Fibroblast of lung (primary cell): Measurements from ENCODE around the gene XNDC1N. TPM values are rescaled to one million over a fixed set of nuclear protein-coding genes. Genes with fewer than 3 reads are reported as not detected.
"Not testable (repeated sequence)": the region's sequence is repeated elsewhere in the genome, so short reads cannot be mapped to it uniquely, and the experiment has no call there.

Experiments
- DNase-seq, 2 donors: peaks; one replicate each; pipeline versions ENCODE4 v3.0.0 to v3.0.0-alpha.2; 2010; ENCODE audit warnings: low read depth in 2 of 2
- H2AFZ ChIP-seq: 2 replicates; pipeline ENCODE4 v1.5.1; 2012; ENCODE audit warnings: low read length, control low read depth, inconsistent platforms
- H3K27ac ChIP-seq: 2 replicates; pipeline ENCODE4 v1.5.1; 2011; ENCODE audit warnings: low read length, control low read depth; ENCODE audit not compliant: insufficient read depth
- H3K27me3 ChIP-seq: 2 replicates; pipeline ENCODE4 v1.5.1; 2011; ENCODE audit warnings: mild to moderate bottlenecking, low read length; ENCODE audit not compliant: control insufficient read depth, insufficient read depth
- H3K36me3 ChIP-seq: 2 replicates; pipeline ENCODE4 v1.5.1; 2011; ENCODE audit warnings: low read length; ENCODE audit not compliant: control insufficient read depth, insufficient read depth
- H3K4me1 ChIP-seq: 2 replicates; pipeline ENCODE4 v1.5.1; 2011; ENCODE audit warnings: low read length; ENCODE audit not compliant: control insufficient read depth, insufficient read depth; ENCODE audit errors: extremely low read depth
- H3K4me2 ChIP-seq: 2 replicates; pipeline ENCODE4 v1.5.1; 2011; ENCODE audit warnings: low read length, control low read depth; ENCODE audit not compliant: insufficient read depth; ENCODE audit errors: extremely low read depth
- H3K4me3 ChIP-seq, 4 experiments: fragments of 200-600 bp in 1 of 4; sonication (generic) in 1 of 4; replicated peaks in 1 of 4; 2 replicates each; pipeline ENCODE4 v1.5.1; 2011 to 2016; ENCODE audit warnings: low read length in 4 of 4, low read depth in 3 of 4, mild to moderate bottlenecking in 3 of 4, control low read depth in 2 of 4, inconsistent platforms in 1 of 4, mixed read lengths in 1 of 4; ENCODE audit not compliant: insufficient read depth in 1 of 4; ENCODE audit errors: control extremely low read depth in 1 of 4
- H3K79me2 ChIP-seq: 2 replicates; pipeline ENCODE4 v1.5.1; 2012; ENCODE audit warnings: mild to moderate bottlenecking, low read length, inconsistent platforms; ENCODE audit not compliant: control insufficient read depth, insufficient read depth
- H3K9ac ChIP-seq: 2 replicates; pipeline ENCODE4 v1.5.1; 2011; ENCODE audit warnings: mild to moderate bottlenecking, low read length, control low read depth; ENCODE audit not compliant: insufficient read depth
- H3K9me3 ChIP-seq: 2 replicates; pipeline ENCODE4 v1.5.1; 2012; ENCODE audit warnings: low read depth, low read length; ENCODE audit not compliant: control insufficient read depth, insufficient read depth
- H4K20me1 ChIP-seq: 2 replicates; pipeline ENCODE4 v1.5.1; 2011; ENCODE audit warnings: low read length; ENCODE audit not compliant: control insufficient read depth, insufficient read depth; ENCODE audit errors: extremely low read depth
- EZH2 ChIP-seq: IDR thresholded peaks from 2 replicates; pipeline ENCODE4 v1.5.1; 2012; ENCODE audit warnings: low read length, control low read depth, mild to moderate bottlenecking; ENCODE audit errors: missing control alignments
- polyA plus RNA-seq, 2 donors: library from polyadenylated mRNA; depleted of rRNA in 1 of 2; stranded (reverse) in 1 of 2; unstranded in 1 of 2; fragments of >200 nt; gene quantifications; 2 replicates each; pipeline ENCODE4 v1.2.1, GENCODE V29; 2011 to 2012; ENCODE audit warnings: missing spikeins in 1 of 2
- total RNA-seq: library from RNA; depleted of rRNA; stranded (reverse); fragments of >200 nt; gene quantifications from 2 replicates; pipeline ENCODE4 v1.2.1, GENCODE V29; 2014
- TF ChIP-seq, protein P1 (sequence below), 2 donors: IDR thresholded peaks in 1 of 2; conservative IDR thresholded peaks in 1 of 2; 1 replicate in 1 of 2; 2 replicates in 1 of 2; pipeline ENCODE4 v1.5.1; 2011 to 2012; ENCODE audit warnings: low read length in 2 of 2, control low read depth in 1 of 2, inconsistent platforms in 1 of 2, low read depth in 1 of 2, mild to moderate bottlenecking in 1 of 2

The XNDC1N gene
- total and polyA plus RNA-seq, 2 donors (not counting 1 experiment from before 2014, with no cell fraction given), result 3.5 to 5.1 TPM

DNA sequence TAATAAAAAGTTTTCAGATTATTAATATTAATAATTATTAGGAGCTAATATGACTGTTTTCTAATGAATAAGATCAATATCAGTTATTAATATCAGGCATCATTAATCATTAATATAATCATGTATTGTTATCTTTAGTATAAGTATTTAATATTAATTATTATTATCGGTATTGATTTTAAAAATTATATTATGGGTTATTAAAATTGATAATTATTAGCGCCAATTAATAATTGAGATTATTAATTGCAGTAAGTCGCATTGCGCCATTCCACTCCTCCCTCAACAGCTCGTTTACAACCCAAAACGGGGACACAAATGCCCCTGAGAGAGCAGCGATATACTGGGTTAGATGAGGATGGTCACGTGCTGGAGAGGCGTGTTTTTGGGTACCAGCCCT is 20.2 kb downstream of the XNDC1N start:
- Histone ChIP-seq H4K20me1 (no peaks in the 10 kb centered on the region), H3K9me3 (no peaks in the 10 kb centered on the region), H3K36me3 (no peaks in the 10 kb centered on the region), H3K9ac (no peak overlapping the region), H3K79me2 (no peaks in the 10 kb centered on the region), H3K4me3 (no peak overlapping the region), H3K27ac (no peak overlapping the region), H2AFZ (no peak overlapping the region), H3K4me2 (no peak overlapping the region), H3K27me3 (no peaks in the 10 kb centered on the region), H3K4me1 (no peaks in the 10 kb centered on the region)
- DNase-seq, result no peak
- TF ChIP-seq, protein P1, sequence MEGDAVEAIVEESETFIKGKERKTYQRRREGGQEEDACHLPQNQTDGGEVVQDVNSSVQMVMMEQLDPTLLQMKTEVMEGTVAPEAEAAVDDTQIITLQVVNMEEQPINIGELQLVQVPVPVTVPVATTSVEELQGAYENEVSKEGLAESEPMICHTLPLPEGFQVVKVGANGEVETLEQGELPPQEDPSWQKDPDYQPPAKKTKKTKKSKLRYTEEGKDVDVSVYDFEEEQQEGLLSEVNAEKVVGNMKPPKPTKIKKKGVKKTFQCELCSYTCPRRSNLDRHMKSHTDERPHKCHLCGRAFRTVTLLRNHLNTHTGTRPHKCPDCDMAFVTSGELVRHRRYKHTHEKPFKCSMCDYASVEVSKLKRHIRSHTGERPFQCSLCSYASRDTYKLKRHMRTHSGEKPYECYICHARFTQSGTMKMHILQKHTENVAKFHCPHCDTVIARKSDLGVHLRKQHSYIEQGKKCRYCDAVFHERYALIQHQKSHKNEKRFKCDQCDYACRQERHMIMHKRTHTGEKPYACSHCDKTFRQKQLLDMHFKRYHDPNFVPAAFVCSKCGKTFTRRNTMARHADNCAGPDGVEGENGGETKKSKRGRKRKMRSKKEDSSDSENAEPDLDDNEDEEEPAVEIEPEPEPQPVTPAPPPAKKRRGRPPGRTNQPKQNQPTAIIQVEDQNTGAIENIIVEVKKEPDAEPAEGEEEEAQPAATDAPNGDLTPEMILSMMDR (conservative IDR thresholded peaks at IDR 0.05 in 1 of 2, IDR thresholded peaks at IDR 0.05 in 1 of 2; ENCODE audit: low read depth in 1 of 2, low read length in 2 of 2), result no peak
- TF ChIP-seq EZH2, result no peak

DNA sequence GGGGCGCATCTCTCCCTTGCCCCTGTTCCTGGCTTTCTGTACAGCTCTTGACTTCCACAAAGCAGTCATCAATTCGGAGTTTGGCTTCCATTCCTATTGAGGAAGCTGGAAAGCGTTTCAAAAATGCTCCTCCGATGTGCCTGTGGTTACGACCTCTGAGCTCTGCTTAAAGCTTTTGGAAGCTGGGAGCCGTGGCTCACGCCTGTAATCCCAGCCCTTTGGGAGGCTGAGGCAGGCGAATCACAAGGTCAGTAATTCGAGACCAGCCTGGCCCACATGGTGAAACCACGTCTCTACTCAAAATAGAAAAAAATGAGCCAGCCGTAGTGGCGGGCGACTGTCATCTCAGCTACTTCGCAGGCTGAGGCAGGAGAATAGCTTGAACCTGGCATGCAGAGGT is 27.3 kb downstream of the XNDC1N start:
- H3K27ac ChIP-seq, H3K4me3 ChIP-seq, H3K4me2 ChIP-seq, H3K9ac ChIP-seq, H3K9me3 ChIP-seq, H2AFZ ChIP-seq, H3K79me2 ChIP-seq, H3K27me3 ChIP-seq, H3K4me1 ChIP-seq, H3K36me3 ChIP-seq, H4K20me1 ChIP-seq: not testable (repeated sequence)
- DNase-seq, result peak; percentile 79 to 90

DNA sequence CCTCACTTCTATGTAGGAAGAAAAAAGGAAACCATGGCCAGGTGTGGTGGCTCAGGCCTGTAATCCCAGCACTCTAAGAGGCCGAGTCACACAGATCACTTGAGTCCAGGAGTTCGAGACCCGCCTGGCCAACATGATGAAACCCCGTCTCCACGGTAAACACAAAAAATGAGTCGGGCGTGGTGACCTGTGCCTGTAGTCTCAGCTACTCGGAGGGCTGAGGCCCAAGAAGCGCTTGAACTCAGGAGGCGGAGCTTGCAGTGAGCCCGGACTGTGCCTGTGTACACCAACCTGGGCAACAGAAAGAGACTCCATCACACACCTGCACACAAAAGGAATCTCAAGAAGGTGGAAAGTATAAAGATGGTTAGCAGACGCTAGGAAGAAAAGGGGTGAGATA is 32.4 kb downstream of the XNDC1N start:
- H3K27me3 ChIP-seq, result no peaks in the 10 kb centered on the region
- no peaks in the 10 kb centered on the region for H4K20me1 ChIP-seq
- no peak overlapping the region for H3K4me3 ChIP-seq
- no peak overlapping the region for H2AFZ ChIP-seq
- H3K79me2 ChIP-seq, result no peaks in the 10 kb centered on the region
- DNase-seq, result no peak
- TF ChIP-seq EZH2, result no peak
- TF ChIP-seq, protein P1 (conservative IDR thresholded peaks at IDR 0.05 in 1 of 2, IDR thresholded peaks at IDR 0.05 in 1 of 2; ENCODE audit: low read depth in 1 of 2, low read length in 2 of 2), result no peak
- H3K4me2 ChIP-seq, result no peak overlapping the region
- H3K36me3 ChIP-seq, result no peaks in the 10 kb centered on the region
- no peaks in the 10 kb centered on the region for H3K9me3 ChIP-seq
- no peaks in the 10 kb centered on the region for H3K4me1 ChIP-seq
- no peak overlapping the region for H3K27ac ChIP-seq
- H3K9ac ChIP-seq, result no peak overlapping the region

DNA sequence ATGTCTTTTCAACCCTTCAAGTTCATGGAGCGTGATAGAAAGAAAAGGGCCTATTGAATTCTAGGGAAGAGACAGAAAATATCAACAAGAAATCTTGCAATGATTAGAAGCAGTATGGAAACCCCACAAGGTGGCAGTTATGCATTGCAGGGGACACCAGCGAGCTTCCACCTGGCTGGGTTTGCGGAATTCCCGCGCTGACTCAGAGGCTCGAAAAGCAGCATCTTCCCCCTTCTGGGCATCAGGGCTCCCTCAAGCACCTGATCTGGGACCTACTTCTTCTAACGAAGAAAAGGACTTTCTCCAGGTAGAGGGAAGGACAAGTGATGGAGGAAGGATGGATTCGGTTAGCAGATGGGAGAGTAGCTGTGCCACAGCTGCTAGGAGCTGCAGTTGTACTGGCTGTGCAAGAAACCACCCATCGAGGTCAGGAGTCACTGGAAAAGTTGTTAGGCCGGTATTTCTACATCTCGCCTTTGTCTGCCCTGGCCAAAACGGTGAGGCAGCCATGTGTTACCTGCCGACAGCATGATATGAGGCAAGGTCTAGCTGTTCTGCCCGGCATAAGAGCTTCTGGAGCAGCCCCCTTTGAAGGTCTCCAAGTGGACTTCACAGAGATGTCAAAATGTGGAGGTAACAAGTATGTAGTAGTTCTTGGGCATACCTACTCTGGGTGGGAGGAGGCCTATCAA is 39.1 kb downstream of the XNDC1N start:
- H3K4me1 ChIP-seq, H3K79me2 ChIP-seq, H3K27ac ChIP-seq, H3K4me2 ChIP-seq, H4K20me1 ChIP-seq, H3K9me3 ChIP-seq, H3K27me3 ChIP-seq, H3K4me3 ChIP-seq, DNase-seq, H3K36me3 ChIP-seq, H3K9ac ChIP-seq, H2AFZ ChIP-seq: not testable (repeated sequence)

DNA sequence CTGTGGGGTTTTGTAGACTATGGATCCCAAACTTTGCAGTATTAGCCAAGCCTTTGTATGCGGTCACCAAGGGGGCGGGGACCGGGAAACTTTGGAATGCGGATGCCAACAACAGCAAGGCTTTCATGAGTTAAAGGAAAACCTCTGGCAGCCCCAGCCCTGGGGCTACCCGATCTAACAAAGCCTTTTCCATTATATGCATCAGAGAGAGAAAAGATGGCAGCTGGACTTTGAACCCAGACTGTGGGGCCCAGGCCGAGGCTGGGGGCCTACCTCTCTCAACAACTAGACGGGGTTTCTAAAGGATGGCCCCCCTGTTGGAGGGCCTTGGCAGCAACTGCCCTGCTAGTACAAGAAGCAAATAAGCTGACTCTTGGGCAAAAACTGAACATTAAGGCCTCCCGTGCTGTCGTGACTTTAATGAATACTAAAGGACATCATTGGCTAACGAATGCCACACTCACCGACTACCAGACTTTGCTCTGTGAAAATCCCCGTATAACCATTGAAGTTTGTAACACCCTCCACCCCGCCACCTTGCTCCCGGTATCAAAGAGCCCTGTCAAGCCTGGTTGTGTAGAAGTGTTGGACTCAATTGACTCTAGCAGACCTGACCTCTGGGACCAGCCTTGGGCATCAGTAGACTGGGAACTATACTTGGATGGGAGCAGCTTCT is 39.9 kb downstream of the XNDC1N start:
- peak in 1 of 2 donors; percentile 0 for DNase-seq
- not testable (repeated sequence) for H2AFZ ChIP-seq, H3K36me3 ChIP-seq, H3K79me2 ChIP-seq, H3K27me3 ChIP-seq, H3K4me1 ChIP-seq, H3K4me2 ChIP-seq, H4K20me1 ChIP-seq, H3K9me3 ChIP-seq, H3K27ac ChIP-seq, H3K9ac ChIP-seq, H3K4me3 ChIP-seq
